Ovary (tissue), 3 donors: Measurements from ENCODE around the gene CARMIL1.

Experiments
- EP300 ChIP-seq: sonication (generic); formaldehyde crosslinking; IDR thresholded peaks from one replicate; pipeline ENCODE4 v1.6.1; 2017; ENCODE audit warnings: antibody characterized with exemption
- POLR2A ChIP-seq: fragments of 450-650 bp; IDR thresholded peaks from one replicate; pipeline ENCODE4 v1.6.1; 2017; ENCODE audit warnings: antibody characterized with exemption, mild to moderate bottlenecking, moderate library complexity
- TF ChIP-seq, protein P1 (sequence below), 3 donors: fragments of 450-650 bp in 2 of 3; fragments of 200-600 bp in 1 of 3; IDR thresholded peaks; one replicate each; pipeline versions ENCODE4 v1.5.1 to v1.8.0; 2016 to 2022; ENCODE audit warnings: antibody characterized with exemption in 3 of 3, mild to moderate bottlenecking in 1 of 3
- donor health status: DM: no; HTN: no; CAD: no.

DNA sequence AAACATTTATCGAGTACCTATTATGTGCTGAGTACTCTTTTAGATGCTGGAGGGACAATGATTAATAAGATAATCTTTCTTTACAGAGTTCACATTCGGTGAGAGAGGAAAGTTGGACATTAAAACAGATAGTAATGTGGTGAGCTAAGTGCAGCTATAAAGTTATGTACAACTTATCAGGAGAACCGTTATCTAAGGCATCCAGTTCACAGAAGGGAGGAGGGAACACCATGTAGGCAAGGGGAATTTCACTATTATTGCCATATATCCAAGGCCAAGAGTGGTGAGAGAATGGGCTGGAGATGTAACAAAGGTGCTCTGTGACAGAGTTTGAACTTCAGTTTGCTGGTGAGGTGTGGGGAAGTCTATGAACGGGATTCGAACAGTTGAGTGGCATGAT lies 105.8 kb downstream of the CARMIL1 start:
- TF ChIP-seq, protein P1, sequence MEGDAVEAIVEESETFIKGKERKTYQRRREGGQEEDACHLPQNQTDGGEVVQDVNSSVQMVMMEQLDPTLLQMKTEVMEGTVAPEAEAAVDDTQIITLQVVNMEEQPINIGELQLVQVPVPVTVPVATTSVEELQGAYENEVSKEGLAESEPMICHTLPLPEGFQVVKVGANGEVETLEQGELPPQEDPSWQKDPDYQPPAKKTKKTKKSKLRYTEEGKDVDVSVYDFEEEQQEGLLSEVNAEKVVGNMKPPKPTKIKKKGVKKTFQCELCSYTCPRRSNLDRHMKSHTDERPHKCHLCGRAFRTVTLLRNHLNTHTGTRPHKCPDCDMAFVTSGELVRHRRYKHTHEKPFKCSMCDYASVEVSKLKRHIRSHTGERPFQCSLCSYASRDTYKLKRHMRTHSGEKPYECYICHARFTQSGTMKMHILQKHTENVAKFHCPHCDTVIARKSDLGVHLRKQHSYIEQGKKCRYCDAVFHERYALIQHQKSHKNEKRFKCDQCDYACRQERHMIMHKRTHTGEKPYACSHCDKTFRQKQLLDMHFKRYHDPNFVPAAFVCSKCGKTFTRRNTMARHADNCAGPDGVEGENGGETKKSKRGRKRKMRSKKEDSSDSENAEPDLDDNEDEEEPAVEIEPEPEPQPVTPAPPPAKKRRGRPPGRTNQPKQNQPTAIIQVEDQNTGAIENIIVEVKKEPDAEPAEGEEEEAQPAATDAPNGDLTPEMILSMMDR (IDR thresholded peaks at IDR 0.05) = no peak
- no peak for TF ChIP-seq POLR2A
- no peak for TF ChIP-seq EP300
